RPMI8226 (cell line): ENCODE data around the gene GRIN3B.

Experiments
- DNase-seq: peaks from one replicate; pipeline ENCODE4 v3.0.0-alpha.2; 2015

GRIN3B gene

DNA sequence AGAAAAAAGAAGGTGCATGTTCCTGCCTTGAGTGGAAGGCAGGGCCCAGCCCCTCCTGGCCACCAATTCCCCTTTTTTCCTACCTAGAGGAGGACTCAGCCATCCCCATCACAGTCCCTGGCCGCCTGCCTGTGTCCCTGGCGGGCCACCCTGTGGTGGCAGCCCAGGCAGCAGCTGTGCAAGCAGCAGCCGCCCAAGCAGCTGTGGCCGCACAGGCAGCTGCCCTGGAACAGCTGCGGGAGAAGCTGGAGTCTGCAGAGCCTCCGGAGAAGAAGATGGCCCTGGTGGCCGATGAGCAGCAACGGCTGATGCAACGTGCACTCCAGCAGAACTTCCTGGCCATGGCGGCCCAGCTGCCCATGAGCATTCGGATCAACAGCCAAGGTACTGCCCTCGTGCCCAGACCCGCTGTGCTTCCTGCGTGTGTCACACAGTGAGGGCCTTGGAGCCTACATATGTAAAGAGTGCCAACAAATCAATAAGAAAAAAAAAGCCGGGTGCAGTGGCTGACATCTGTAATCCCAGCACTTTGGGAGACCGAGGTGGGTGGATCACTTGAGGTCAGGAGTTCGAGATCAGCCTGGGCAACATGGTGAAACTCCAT, 33.6 kb upstream of the GRIN3B start:
- no peak for DNase-seq

- DNase-seq = peak; percentile 37
These were observed 29.5 kb upstream of the GRIN3B start for GRCh38 chr19:970695-971094.

- no peak for DNase-seq
These were observed 28.4 kb upstream of the GRIN3B start for GRCh38 chr19:971795-972194.

DNA sequence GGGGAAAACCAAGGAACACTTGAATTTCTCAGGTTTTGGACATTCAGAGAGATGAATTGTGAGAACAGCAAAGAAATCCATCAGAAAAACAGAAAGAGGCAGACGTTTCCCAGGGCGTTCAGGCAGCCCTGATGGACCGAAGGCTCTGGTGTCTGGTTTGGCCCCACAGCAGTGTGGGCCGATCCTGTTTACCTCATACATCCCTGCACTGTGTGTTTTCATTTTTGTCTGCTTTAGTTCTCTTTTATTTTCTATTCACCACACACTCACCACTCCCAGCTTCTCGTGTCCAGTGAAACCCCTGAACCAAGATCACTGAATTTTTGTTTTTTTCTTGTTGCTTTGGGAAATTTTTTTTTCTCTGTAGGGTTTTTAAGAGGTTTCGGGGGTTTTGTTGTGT, 27.9 kb upstream of the GRIN3B start:
- no peak for DNase-seq

- no peak for DNase-seq
These were observed 26.3 kb upstream of the GRIN3B start for GRCh38 chr19:973726-974563.

DNA sequence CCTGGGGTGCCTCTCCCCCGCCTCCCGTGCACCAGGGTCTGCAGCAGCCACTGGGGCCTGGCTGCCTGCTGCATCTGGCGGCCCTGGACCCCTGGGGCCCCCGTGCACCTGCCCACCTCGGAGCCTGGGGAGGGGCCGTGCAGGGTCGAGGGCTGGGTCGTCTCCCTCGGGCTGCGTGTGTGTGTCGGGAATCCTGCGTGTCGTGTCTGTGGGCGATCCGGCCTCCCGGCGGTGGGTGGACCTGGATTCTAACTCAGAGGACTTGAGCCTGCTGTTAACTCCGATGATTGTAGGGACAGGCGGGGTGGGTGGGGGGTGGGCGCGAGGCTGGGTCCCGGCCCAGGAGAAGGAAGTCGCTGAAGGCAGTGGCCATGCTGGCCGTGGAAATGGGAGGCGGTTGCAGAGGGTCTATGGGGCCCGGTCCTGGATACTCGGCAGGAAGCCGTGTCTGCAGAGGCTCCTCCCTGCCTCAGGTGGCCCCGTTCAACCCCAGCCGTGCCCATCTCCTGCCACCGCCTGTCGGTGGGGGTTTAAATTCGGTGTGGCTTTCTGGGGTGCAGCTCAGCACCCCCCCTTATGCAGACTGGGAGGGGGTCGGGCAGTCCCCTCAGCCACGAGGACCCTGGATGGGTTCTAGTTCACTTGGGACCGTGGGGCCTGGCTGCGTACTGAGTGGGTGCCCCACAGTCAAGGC, 25.5 kb upstream of the GRIN3B start:
- DNase-seq = no peak

- no peak for DNase-seq
These were observed 23.7 kb upstream of the GRIN3B start for GRCh38 chr19:976476-976875.

- no peak for DNase-seq
These were observed 23.2 kb upstream of the GRIN3B start for GRCh38 chr19:977058-977464.

DNA sequence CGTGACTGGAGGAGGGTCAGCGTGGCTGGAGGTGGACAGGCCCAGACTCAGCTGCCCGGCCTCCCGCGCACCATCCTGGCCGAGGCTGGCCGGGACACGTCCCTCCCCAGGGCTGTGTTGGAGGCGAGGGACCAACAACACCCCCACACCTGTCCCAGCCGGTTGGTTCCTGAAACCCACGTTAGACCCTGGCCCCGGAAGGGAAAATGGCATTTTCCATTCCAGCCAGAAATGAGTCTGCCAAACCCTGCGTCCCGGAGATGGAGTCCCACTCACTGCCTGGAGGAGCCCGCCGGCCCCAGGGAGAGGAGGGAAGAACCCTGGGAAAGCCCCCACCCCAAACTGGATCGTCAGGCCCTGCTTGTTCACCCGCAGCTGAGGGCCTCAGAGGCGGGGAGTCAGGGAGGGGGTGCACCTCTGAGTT, 20.9 kb upstream of the GRIN3B start:
- no peak for DNase-seq

- DNase-seq = no peak
These were observed 19.9 kb upstream of the GRIN3B start for GRCh38 chr19:980133-980998.

- DNase-seq = peak; percentile 81
These were observed 17.6 kb upstream of the GRIN3B start for GRCh38 chr19:982567-983170.

GRCh38 chr19:984165-984967, 15.9 kb upstream of the GRIN3B start, which contains the start of gene WDR18:
WDR18 (plus strand) TSS chr19:984345; CDS start chr19:984354, 9 bp downstream.
- peak; percentile 95 for DNase-seq

DNA sequence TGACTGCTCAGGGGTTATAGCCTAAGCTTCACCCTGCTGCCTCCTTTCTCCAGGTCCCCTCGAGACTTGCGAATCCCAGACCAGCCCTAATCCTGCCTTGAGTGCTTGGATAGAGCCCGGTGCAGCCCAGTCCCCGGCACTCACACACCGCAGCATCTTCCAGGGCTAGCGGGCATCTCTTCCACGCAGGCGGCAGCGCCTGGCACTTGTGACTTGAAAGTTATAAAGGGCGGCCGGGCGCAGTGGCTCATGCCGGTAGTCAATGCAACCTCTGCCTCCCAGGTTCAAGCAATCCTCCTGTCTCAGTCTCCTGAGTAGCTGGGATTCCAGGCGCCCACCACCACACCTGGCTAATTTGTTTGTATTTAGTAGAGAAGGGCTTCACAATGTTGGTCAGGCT, 14.1 kb upstream of the GRIN3B start:
- no peak for DNase-seq

- DNase-seq = no peak
These were observed 12.1 kb upstream of the GRIN3B start for GRCh38 chr19:988081-988480.

GRCh38 chr19:988510-988909, 11.7 kb upstream of the GRIN3B start:
- no peak for DNase-seq

- DNase-seq = no peak
These were observed 10.7 kb upstream of the GRIN3B start for GRCh38 chr19:989381-990081.

DNA sequence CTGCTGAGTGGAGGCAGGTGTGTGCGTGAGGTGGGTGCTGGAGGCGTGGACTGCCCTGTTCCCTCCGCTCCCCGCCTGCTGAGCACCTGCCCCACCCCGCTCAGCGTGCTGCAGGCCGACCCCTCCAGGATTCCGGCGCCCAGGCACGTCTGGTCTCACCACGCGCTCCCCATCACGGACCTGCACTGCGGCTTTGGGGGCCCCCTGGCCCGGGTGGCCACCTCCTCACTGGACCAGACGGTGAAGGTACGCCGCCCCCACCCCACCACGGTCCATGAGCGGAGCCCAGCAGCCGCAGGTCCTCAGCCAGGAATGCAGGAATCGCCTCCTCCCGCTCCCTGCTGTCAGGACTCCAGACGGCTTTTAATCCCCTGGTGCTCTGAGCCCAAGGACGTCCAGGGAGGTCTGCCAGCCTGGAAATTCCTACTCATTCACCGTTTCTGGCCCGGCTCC, 10.1 kb upstream of the GRIN3B start:
- DNase-seq = no peak

DNA sequence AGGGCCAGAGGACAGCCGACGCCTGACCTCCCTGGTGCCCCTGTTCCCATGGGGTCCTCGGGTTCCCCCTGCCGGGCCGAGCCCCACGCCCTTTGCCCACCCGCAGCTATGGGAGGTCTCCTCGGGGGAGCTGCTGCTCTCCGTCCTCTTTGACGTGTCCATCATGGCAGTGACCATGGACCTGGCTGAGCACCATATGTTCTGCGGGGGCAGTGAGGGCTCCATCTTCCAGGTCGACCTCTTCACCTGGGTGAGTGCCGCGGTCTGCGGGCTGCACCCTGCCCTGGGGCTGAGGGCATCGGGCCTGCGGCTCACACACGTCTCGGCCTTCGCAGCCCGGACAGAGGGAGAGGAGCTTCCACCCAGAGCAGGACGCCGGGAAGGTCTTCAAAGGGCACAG, 9.5 kb upstream of the GRIN3B start:
- no peak for DNase-seq

DNA sequence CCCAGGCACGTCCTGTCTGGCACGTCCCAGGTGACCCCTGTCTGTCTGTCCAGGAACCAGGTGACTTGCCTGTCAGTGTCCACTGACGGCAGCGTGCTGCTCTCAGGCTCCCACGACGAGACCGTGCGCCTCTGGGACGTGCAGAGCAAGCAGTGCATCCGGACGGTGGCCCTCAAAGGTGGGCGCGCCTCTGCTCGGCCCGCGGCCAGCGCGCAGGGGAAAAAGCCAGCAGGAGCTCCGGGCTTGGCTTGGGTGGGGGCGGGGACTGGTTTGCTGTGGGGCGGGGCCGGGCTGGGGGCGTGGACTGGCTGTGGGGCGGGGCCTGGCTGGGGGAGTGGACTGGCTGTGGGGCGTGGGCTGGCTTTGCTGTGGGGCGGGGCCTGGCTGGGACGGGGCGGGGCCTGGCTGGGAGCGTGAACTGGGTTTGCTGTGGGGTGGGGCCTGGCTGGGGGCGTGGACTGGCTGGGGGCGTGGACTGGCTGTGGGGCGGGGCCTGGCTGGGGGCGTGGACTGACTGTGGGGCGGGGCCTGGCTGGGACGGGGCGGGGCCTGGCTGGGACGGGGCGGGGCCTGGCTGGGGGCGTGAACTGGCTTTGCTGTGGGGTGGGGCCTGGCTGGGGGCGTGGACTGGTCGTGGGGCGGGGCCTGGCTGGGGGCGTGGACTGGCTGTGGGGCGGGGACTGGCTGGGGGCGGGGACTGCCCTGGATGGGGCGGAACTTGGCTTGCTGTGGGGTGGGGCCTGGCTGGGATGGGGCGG, 8.9 kb upstream of the GRIN3B start:
- DNase-seq = no peak
